Measurements from ENCODE around the gene TFAP2C.
"Not testable (repeated sequence)": the region's sequence is repeated elsewhere in the genome, so short reads cannot be mapped to it uniquely, and the experiment has no call there.

TFAP2C gene

DNA sequence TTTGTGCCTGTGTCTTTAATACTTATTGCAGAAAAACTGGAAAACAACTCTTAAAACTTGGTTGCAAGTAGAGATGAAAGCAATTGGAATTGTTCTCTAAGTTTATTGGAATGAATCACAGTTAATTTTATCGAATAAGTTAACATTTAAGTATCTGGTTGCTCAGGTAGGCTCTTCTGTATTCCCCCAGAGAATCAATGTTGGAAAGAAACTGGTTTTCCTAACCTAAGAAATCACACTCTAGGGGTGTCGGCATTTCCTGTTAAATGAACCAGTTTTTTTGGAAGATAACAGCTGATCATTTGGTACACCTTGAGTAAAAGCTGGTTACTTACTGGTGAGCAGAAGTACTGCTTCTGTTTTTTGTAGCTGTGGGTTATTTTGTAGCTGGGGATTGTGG, 5.2 kb downstream of the TFAP2C start:
- TF ChIP-seq JUND (IDR thresholded peaks at IDR 0.05; ENCODE audit: low read depth), result no peak
- in situ Hi-C loops (cut with HindIII; ENCODE audit: low pct_unique_long_range_greater_than_20kb, low sequenced_read_pairs), result no loop called here
- no peak for DNase-seq (ENCODE audit: low read depth in 1 of 2, low spot score in 1 of 2)

DNA sequence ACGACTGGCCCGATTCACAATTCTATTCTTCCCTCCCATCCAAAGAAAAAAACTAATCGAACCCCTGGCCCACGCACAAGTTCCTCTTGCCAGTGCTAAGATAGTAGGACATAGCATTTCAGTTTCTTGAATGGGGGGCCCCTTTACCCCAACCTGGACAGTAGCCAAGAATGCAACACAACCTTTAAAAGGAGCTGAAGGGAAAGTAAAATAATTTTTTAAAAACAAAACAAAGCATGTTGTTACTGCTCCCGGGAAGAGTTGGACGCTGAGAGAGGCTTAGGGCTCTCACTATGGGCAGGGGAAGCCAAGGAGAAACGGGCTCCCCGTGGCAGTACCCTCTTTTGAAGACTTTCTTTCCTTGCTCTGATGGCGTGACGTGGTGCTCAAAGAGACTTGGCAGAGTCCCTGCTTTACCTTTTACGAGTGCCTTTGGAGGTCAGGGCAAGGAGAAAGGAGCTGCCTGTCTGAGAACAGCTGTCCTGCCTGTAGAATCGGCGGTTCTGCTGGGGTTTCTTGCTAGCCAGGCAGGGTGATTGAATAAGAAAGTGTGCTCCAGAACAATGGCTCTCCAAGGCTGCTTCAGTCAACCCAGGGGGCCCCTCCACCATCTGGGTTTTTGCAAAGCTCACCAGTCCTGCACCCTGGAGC, 5.8 kb downstream of the TFAP2C start:
- TF ChIP-seq JUND (IDR thresholded peaks at IDR 0.05; ENCODE audit: low read depth), result no peak
- in situ Hi-C loops (cut with HindIII; ENCODE audit: low pct_unique_long_range_greater_than_20kb, low sequenced_read_pairs), result no loop called here
- DNase-seq (ENCODE audit: low read depth in 1 of 2, low spot score in 1 of 2), result no peak

DNA sequence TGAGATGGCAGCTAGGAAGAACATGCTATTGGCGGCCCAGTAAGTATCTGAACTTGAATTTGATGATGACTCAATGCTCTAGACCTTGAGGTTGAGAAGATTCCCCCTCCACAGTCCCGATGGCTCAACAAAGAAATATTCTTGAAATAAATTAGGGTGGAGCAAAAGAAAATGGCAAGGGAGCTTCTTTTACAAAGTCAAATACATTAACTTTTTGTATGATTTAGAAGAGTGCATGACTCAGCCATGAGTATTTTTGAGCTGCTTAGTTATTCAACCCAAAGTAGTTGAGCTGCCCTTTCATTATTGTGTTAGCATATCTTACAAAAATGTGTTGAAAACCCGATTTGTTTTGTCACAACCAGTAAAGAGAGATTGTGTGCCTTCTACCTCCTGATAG, 7.6 kb downstream of the TFAP2C start:
- no peak for DNase-seq (ENCODE audit: low read depth in 1 of 2, low spot score in 1 of 2)

DNA sequence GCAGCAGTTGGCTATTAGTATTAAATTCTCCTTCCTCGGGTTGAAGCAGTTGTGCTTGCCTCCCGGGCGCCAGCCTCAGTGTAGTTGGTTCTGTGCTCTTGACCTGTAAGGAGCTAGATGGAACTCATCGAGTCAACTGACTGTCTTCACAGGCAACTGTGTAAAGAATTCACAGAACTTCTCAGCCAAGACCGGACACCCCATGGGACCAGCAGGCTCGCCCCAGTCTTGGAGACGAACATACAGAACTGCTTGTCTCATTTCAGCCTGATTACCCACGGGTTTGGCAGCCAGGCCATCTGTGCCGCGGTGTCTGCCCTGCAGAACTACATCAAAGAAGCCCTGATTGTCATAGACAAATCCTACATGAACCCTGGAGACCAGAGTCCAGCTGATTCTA, 8.5 kb downstream of the TFAP2C start:
- DNase-seq (ENCODE audit: low read depth in 1 of 2, low spot score in 1 of 2), result no peak
- in situ Hi-C loops (cut with HindIII; ENCODE audit: low pct_unique_long_range_greater_than_20kb, low sequenced_read_pairs), result no loop called here
- TF ChIP-seq JUND (IDR thresholded peaks at IDR 0.05; ENCODE audit: low read depth), result no peak

More for the DNA sequence above, 7.6 kb downstream of the TFAP2C start:
- TF ChIP-seq JUND (IDR thresholded peaks at IDR 0.05; ENCODE audit: low read depth), result no peak
- in situ Hi-C loops (cut with HindIII; ENCODE audit: low pct_unique_long_range_greater_than_20kb, low sequenced_read_pairs), result no loop called here

DNA sequence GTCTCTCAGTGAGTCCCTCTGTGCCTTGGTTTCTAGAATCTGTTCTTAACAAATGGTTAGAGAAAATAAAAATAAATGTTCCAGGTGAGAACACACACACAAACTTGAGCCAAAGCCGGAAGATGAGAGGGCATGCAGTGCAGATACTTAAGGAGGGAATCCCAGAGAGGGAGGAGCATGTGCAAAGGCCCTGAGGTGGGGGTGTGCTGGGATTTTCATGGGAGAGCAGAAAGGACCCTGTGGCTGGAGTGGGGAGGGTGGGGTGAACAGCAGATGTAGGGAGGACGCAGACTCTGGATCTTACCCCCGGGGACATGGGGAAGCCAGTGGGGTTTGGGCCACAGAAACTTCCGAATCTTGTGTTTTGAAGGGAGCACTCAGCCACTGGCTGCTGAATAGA, 17.5 kb downstream of the TFAP2C start:
- TF ChIP-seq JUND (IDR thresholded peaks at IDR 0.05; ENCODE audit: low read depth), result no peak
- in situ Hi-C loops (cut with HindIII; ENCODE audit: low pct_unique_long_range_greater_than_20kb, low sequenced_read_pairs), result no loop called here
- DNase-seq (ENCODE audit: low read depth in 1 of 2, low spot score in 1 of 2), result no peak

DNA sequence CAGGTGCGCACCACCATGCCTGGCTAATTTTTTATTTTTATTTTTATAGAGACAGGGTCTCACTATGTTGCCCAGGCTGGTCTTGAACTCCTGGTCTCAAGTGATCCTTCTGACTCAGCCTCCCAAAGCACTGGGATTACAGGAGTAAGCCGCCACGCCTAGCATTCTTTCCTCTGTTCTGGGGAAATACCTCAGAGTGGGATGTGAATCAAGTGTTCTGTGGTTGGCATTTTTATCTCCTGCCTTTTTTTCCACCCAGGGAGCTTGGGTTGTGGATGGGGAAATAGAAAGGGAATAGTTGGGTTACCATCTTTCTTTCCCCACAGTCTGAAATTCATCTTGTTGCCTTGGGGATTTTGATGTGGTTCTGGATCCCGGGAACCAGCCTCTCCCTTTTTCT, 24.1 kb downstream of the TFAP2C start:
- no peak for TF ChIP-seq JUND (IDR thresholded peaks at IDR 0.05; ENCODE audit: low read depth)
- in situ Hi-C loops (cut with HindIII; ENCODE audit: low pct_unique_long_range_greater_than_20kb, low sequenced_read_pairs), result no loop called here
- no peak for DNase-seq (ENCODE audit: low read depth in 1 of 2, low spot score in 1 of 2)

DNA sequence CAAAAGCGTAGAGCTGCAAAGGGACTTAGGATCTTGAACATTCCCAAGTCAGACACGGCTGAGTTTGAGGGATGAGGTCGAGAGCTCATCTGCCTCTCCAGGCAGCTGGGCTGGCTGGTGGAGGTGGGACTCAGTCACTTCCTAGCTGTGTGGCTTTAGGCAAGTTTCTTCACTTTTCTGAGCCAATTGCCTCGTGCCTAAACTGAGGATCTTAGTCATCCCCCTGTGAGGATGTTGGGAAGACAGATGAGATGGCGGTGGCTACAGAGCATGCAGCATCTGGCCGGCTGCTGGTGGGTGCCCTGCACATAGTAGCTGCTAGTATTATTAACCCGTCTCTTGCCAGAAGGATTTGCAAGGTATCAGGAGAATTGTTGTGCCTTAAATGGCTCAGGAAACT, 27.5 kb downstream of the TFAP2C start:
- no peak for DNase-seq (ENCODE audit: low read depth in 1 of 2, low spot score in 1 of 2)
- in situ Hi-C loops (cut with HindIII; ENCODE audit: low pct_unique_long_range_greater_than_20kb, low sequenced_read_pairs), result no loop called here
- no peak for TF ChIP-seq JUND (IDR thresholded peaks at IDR 0.05; ENCODE audit: low read depth)

DNA sequence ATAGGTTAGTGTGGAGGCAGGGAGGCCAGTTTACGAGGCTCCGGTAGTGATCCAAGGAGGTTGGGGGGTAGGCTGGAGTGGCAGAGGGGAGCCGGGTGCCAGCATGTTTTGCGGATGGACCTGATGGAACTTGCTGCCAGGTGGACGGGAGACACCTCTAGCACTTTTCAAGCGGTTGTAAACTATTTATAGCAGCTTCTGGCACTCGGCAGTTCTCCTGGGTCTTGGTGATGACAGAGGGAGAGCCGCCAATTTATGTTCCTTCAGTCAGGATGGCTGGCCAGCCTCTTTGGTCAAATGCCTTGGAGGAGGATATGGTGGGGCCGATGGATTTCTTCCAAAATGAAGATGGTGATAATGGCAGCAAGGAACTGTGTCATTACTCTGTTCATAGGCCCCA, 28.8 kb downstream of the TFAP2C start:
- TF ChIP-seq JUND (IDR thresholded peaks at IDR 0.05; ENCODE audit: low read depth), result no peak
- in situ Hi-C loops (cut with HindIII; ENCODE audit: low pct_unique_long_range_greater_than_20kb, low sequenced_read_pairs), result no loop called here

DNA sequence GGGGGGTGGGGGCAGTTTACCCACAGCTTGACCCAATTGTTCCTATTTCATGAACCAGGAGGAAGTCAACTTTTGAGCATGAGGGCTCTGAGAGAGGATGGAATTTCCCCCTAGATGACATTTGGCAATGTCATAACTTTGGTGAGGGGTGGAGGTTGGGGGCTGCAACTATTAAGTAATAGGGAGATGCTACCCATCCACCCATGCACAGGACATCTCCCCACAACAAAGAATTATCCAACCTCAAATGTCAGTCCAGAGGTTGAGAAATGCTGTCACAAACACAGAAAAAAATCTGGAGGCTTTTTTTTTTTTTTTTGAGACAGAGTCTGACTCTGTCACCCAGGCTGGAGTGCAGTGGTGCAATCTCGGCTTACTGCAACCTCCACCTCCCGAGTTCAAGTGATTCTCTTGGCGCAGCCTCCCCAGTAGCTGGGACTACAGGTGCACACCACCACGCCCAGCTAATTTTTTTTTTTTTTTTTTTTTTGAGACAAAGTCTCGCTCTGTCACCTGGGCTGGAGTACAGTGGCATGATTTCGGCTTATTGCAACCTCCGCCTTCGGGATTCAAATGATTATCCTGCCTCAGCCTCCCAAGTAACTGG, 29.3 kb downstream of the TFAP2C start:
- DNase-seq (ENCODE audit: low read depth in 1 of 2, low spot score in 1 of 2); in situ Hi-C loops (cut with HindIII; ENCODE audit: low pct_unique_long_range_greater_than_20kb, low sequenced_read_pairs): not testable (repeated sequence)

More for the DNA sequence above, 28.8 kb downstream of the TFAP2C start:
- no peak for DNase-seq (ENCODE audit: low read depth in 1 of 2, low spot score in 1 of 2)

DNA sequence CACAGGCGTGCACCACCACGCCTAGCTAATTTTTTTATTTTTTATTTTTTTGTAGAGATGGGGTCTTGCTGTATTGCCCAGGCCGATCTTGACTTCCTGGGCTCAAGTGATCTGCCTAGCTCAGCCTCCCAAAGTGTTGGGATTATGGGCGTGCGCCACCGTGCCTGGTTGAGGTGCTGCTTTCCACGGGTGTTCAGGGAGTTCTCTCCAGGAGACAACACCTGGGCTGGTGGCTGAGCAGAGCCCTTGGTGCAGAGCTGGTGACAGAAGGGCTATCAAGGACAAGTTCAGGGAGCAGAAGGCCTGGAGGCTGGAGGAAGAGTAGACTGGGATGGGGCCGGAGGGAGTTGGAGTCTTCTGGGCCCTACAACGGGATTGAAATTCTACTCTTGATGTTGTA, 34.6 kb downstream of the TFAP2C start:
- no peak for DNase-seq (ENCODE audit: low read depth in 1 of 2, low spot score in 1 of 2)
- TF ChIP-seq JUND (IDR thresholded peaks at IDR 0.05; ENCODE audit: low read depth), result no peak
- in situ Hi-C loops (cut with HindIII; ENCODE audit: low pct_unique_long_range_greater_than_20kb, low sequenced_read_pairs), result no loop called here

DNA sequence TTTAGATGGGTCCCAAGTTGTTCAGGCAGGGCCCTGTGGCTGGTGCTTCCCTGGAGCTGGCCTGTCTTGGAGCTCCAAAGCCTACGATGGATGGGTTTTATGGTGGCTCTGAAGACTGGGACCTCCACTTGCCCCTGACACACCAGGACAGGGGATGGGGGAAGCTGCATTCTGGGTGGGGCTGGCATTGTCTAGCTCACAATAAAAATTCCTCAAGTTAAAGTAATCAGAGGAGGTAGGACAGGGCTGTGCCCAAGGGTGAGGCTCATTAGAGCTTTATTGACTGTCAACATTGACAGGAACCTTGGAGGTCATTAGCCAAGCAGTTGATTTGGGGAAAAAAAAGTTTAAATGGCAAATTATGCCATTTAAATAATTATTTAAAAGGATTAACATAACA, 35.7 kb downstream of the TFAP2C start:
- no peak for DNase-seq (ENCODE audit: low read depth in 1 of 2, low spot score in 1 of 2)
- in situ Hi-C loops (cut with HindIII; ENCODE audit: low pct_unique_long_range_greater_than_20kb, low sequenced_read_pairs), result no loop called here

DNA sequence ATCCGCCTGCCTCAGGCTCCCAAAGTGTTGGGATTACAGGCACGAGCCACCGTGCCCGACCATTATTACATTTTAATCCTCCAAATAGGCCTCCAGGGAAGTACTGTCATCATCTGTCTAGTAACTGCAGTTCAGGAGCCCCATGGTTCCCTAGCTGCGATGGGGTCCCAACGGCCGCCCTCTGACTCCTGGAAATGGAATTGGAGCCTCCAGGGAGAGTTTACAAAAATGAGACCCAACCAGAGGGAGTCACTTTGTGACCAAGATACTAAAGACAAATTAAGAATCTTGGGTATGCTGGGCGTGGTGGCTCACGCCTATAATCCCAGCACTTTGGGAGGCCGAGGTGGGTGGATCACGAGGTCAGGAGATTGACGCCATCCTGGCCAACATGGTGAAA, 36.7 kb downstream of the TFAP2C start:
- TF ChIP-seq JUND (IDR thresholded peaks at IDR 0.05; ENCODE audit: low read depth), result no peak
- DNase-seq (ENCODE audit: low read depth in 1 of 2, low spot score in 1 of 2), result no peak
- in situ Hi-C loops (cut with HindIII; ENCODE audit: low pct_unique_long_range_greater_than_20kb, low sequenced_read_pairs), result no loop called here

More for the DNA sequence above, 35.7 kb downstream of the TFAP2C start:
- TF ChIP-seq JUND (IDR thresholded peaks at IDR 0.05; ENCODE audit: low read depth), result no peak

DNA sequence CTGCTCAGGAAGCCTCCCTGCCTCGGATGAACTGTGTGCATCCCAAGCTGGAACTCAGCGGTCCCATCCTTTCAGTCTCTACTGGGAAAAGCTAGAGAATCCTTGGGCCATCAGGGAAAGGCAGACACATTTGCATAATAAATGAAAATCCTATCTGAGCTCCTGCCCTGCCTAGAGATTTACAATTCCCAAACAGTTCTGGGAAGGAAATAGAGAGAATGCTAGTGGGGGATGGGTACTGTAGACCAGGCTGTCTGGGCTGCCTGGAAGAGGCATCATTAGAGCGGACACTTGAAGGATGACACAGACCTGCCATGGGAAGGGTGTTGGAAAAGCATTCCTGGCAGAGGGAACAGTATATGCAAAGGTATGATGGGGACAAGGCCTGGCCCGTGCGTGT, 44.3 kb downstream of the TFAP2C start:
- no peak for TF ChIP-seq JUND (IDR thresholded peaks at IDR 0.05; ENCODE audit: low read depth)
- in situ Hi-C loops (cut with HindIII; ENCODE audit: low pct_unique_long_range_greater_than_20kb, low sequenced_read_pairs), result no loop called here
- DNase-seq (ENCODE audit: low read depth in 1 of 2, low spot score in 1 of 2), result no peak

DNA sequence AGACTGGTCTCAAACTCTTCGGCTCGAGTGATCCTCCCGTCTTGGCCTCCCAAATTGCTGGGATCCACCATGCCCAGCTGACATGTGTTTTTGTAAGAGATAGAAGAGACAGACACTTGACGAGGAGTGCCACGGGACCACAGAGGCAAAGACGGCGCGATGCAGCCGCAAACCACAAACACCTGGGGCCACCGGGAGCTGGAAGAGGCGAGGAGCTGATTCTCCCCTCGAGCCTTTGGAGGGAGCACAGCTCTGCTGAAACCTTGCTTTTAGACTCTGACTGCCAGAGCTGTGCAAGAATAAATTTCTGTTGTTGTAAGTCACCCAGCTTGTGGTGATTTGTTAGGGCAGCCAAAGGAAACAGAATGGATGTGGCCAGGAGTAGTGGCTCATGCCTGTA, 46.9 kb downstream of the TFAP2C start:
- no peak for TF ChIP-seq JUND (IDR thresholded peaks at IDR 0.05; ENCODE audit: low read depth)
- in situ Hi-C loops (cut with HindIII; ENCODE audit: low pct_unique_long_range_greater_than_20kb, low sequenced_read_pairs), result no loop called here
- DNase-seq (ENCODE audit: low read depth in 1 of 2, low spot score in 1 of 2), result no peak
